Lung (tissue), 12 donors: ENCODE results near the gene SAP25. TPM values are rescaled to one million over a fixed set of nuclear protein-coding genes. Genes with fewer than 3 reads are reported as not detected.
A peak's percentile ranks its signal among the peaks of the same experiment; 100 is the strongest.
"Not testable (repeated sequence)": the region's sequence is repeated elsewhere in the genome, so short reads cannot be mapped to it uniquely, and the experiment has no call there.

Experiments used
- ATAC-seq: fragments of 200-7000 bp; cut with Tn5 transposase; one replicate; pipeline ENCODE4 v1.9.1; 2020; ENCODE audit warnings: moderate number of reproducible peaks; ENCODE audit not compliant: insufficient read depth, low FRiP score
- DNase-seq, 3 donors: peaks; one replicate each; pipeline ENCODE4 v3.0.0-alpha.2; 2013 to 2017
- H3K27ac ChIP-seq, 2 donors: one replicate each; pipeline ENCODE4 v1.5.1; 2013; ENCODE audit warnings: mild to moderate bottlenecking in 2 of 2, moderate library complexity in 2 of 2, control low read depth in 1 of 2, inconsistent platforms in 1 of 2, low read depth in 1 of 2, low read length in 1 of 2
- H3K27me3 ChIP-seq, 3 donors: one replicate each; pipeline ENCODE4 v1.5.1; 2013; ENCODE audit warnings: low read length in 2 of 3; ENCODE audit not compliant: control insufficient read depth in 3 of 3, insufficient read depth in 3 of 3
- H3K36me3 ChIP-seq, 4 donors: one replicate each; pipeline ENCODE4 v1.5.1; 2013; ENCODE audit warnings: low read length in 4 of 4, mild to moderate bottlenecking in 1 of 4, moderate library complexity in 1 of 4; ENCODE audit not compliant: control insufficient read depth in 4 of 4, insufficient read depth in 4 of 4
- H3K4me1 ChIP-seq, 5 donors: one replicate each; pipeline ENCODE4 v1.5.1; 2013; ENCODE audit warnings: low read length in 5 of 5, mild to moderate bottlenecking in 2 of 5, moderate library complexity in 1 of 5; ENCODE audit not compliant: control insufficient read depth in 5 of 5, insufficient read depth in 5 of 5
- H3K4me3 ChIP-seq: one replicate; pipeline ENCODE4 v1.5.1; 2013; ENCODE audit warnings: mild to moderate bottlenecking, control low read depth, moderate library complexity
- H3K9ac ChIP-seq, 2 donors: one replicate each; pipeline ENCODE4 v1.5.1; 2013; ENCODE audit warnings: low read length in 2 of 2, control low read depth in 1 of 2; ENCODE audit not compliant: insufficient read depth in 1 of 2
- H3K9me3 ChIP-seq, 4 donors: one replicate each; pipeline ENCODE4 v1.5.1; 2013; ENCODE audit warnings: low read length in 3 of 4, mild to moderate bottlenecking in 1 of 4, moderate library complexity in 1 of 4; ENCODE audit not compliant: control insufficient read depth in 4 of 4, insufficient read depth in 3 of 4
- CTCF ChIP-seq: IDR thresholded peaks from 2 replicates; pipeline ENCODE4 v1.5.1; 2012; ENCODE audit warnings: mild to moderate bottlenecking; ENCODE audit errors: control extremely low read depth, extremely low read depth
- WGBS, 2 donors: extraction: QIAGEN DNeasy Blood & Tissue Kit; methylation state at CpG; one replicate each; pipeline ENCODE4 v1.1.7; 2013; 5-methylcytosine and 5-hydroxymethylcytosine counted together
- polyA plus RNA-seq, 2 donors: library from polyadenylated mRNA; stranded (reverse); fragments of 200-250 nt; gene quantifications; one replicate each; pipeline ENCODE4 v1.2.1, GENCODE V29; 2013
- total RNA-seq, 2 donors: library from RNA; depleted of rRNA in 1 of 2; stranded (reverse); fragments of >200 nt in 1 of 2; gene quantifications; one replicate each; pipeline ENCODE4 v1.2.1, GENCODE V29; 2014 to 2021
- donor health status: control.
- donor health status: control.
- donor health status: Bipolar disorder and iron deficiency.
- donor health status: healthy.
- donor health status: DM: yes; HTN: yes; CAD: no.

The SAP25 gene
- total and polyA plus RNA-seq, 4 donors, result 1.9 to 9.9 (median 6.2) TPM

- DNase-seq (no peak), ATAC-seq (no peak)
- Histone ChIP-seq H3K27me3 (no peaks in the 10 kb centered on the region), H3K27ac (no peak overlapping the region), H3K9me3 (peaks cover 0 to 2% (median 0%) of the 10 kb centered on the region in 4 donors), H3K4me1 (peaks cover 0 to 7% (median 1%) of the 10 kb centered on the region in 5 donors), H3K9ac (no peak overlapping the region), H3K36me3 (peaks cover 6 to 29% (median 10%) of the 10 kb centered on the region in 4 donors), H3K4me3 (no peak overlapping the region)
- WGBS, 2 donors, result 96 to 100% methylated on average over 3 of the region's 3 CpGs
- no peak for TF ChIP-seq CTCF
These were observed 20.7 kb downstream of the SAP25 start for GRCh38 chr7:100553032-100553431.

GRCh38 chr7:100552532-100552931 is 21.2 kb downstream of the SAP25 start:
- Histone ChIP-seq H3K27me3 (no peaks in the 10 kb centered on the region), H3K4me1 (peaks cover 0 to 11% (median 6%) of the 10 kb centered on the region in 5 donors), H3K4me3 (no peak overlapping the region), H3K36me3 (peaks cover 6 to 29% (median 10%) of the 10 kb centered on the region in 4 donors), H3K27ac (no peak overlapping the region), H3K9ac (no peak overlapping the region), H3K9me3 (peaks cover 0 to 2% (median 0%) of the 10 kb centered on the region in 4 donors)
- no peak for ATAC-seq
- WGBS, 2 donors, result 99 to 100% methylated on average over 2 of the region's 2 CpGs
- DNase-seq, result no peak
- no peak for TF ChIP-seq CTCF

GRCh38 chr7:100548446-100548845 is 25.3 kb downstream of the SAP25 start:
- not testable (repeated sequence) for ATAC-seq, H3K27me3 ChIP-seq, DNase-seq, H3K9me3 ChIP-seq, H3K9ac ChIP-seq, H3K4me3 ChIP-seq
- Histone ChIP-seq H3K27ac (peak overlapping the region; percentile 58 to 95), H3K36me3 (peaks cover 0 to 12% (median 8%) of the 10 kb centered on the region in 4 donors), H3K4me1 (peaks cover 0 to 39% (median 24%) of the 10 kb centered on the region in 5 donors)
- 73 to 81% methylated on average over 5 of the region's 5 CpGs for WGBS, 2 donors

GRCh38 chr7:100547872-100548271 is 25.8 kb downstream of the SAP25 start:
- Histone ChIP-seq H3K36me3 (peaks cover 0 to 10% (median 7%) of the 10 kb centered on the region in 4 donors), H3K27me3 (no peaks in the 10 kb centered on the region), H3K9ac (no peak overlapping the region), H3K9me3 (no peaks in the 10 kb centered on the region), H3K27ac (peak overlapping the region; percentile 73 to 95), H3K4me3 (no peak overlapping the region), H3K4me1 (peaks cover 0 to 39% (median 24%) of the 10 kb centered on the region in 5 donors)
- TF ChIP-seq CTCF, result no peak
- ATAC-seq (no peak), DNase-seq (peak; percentile 28 to 69 (median 59))
- WGBS, 2 donors, result 12 to 13% methylated on average over 2 of the region's 2 CpGs
